Spleen (tissue), 11 donors: ENCODE data around the gene TCEAL1. TPM values are rescaled to one million over a fixed set of nuclear protein-coding genes. Genes with fewer than 3 reads are reported as not detected.
"Not testable (repeated sequence)": the region's sequence is repeated elsewhere in the genome, so short reads cannot be mapped to it uniquely, and the experiment has no call there.

Experiments
- DNase-seq: peaks from one replicate; pipeline ENCODE4 v3.0.0-alpha.2; 2020
- H3K27ac ChIP-seq, 8 donors: fragments of 200-600 bp; sonication (generic) in 7 of 8; 1 replicate in 4 of 8; 2 replicates in 4 of 8; pipeline versions ENCODE4 v1.5.0 to v1.8.0; 2016 to 2021; ENCODE audit warnings: inconsistent platforms in 4 of 8, mild to moderate bottlenecking in 4 of 8, moderate library complexity in 1 of 8
- H3K27me3 ChIP-seq, 7 donors: fragments of 200-600 bp; sonication (generic) in 6 of 7; replicated peaks in 1 of 7; 1 replicate in 4 of 7; 2 replicates in 3 of 7; pipeline versions ENCODE4 v1.5.0 to v1.8.0; 2016 to 2021; ENCODE audit warnings: inconsistent platforms in 3 of 7, mild to moderate bottlenecking in 1 of 7
- H3K36me3 ChIP-seq, 6 donors: fragments of 200-600 bp; sonication (generic) in 5 of 6; 1 replicate in 4 of 6; 2 replicates in 2 of 6; pipeline versions ENCODE4 v1.5.0 to v1.8.0; 2016 to 2021; ENCODE audit warnings: inconsistent platforms in 2 of 6
- H3K4me1 ChIP-seq, 6 donors: fragments of 200-600 bp; sonication (generic) in 5 of 6; 1 replicate in 3 of 6; 2 replicates in 3 of 6; pipeline versions ENCODE4 v1.5.0 to v1.8.0; 2016 to 2021; ENCODE audit warnings: inconsistent platforms in 3 of 6
- H3K4me3 ChIP-seq, 8 donors: fragments of 200-600 bp; sonication (generic) in 7 of 8; 1 replicate in 4 of 8; 2 replicates in 4 of 8; pipeline versions ENCODE4 v1.5.0 to v1.8.0; 2016 to 2021; ENCODE audit warnings: inconsistent platforms in 4 of 8, mild to moderate bottlenecking in 4 of 8, moderate library complexity in 2 of 8
- H3K9me3 ChIP-seq, 8 donors: fragments of 200-600 bp; sonication (generic) in 7 of 8; 1 replicate in 4 of 8; 2 replicates in 4 of 8; pipeline versions ENCODE4 v1.5.0 to v1.8.0; 2016 to 2021; ENCODE audit warnings: inconsistent platforms in 4 of 8
- POLR2A ChIP-seq, 3 donors: fragments of 450-650 bp; IDR thresholded peaks; one replicate each; pipeline ENCODE4 v1.5.1; 2017; ENCODE audit warnings: antibody characterized with exemption in 3 of 3, mild to moderate bottlenecking in 1 of 3
- POLR2AphosphoS5 ChIP-seq, 3 donors: sonication (generic); formaldehyde crosslinking; IDR thresholded peaks; one replicate each; pipeline ENCODE4 v1.5.1; 2017; ENCODE audit warnings: antibody characterized with exemption in 3 of 3
- WGBS, 5 donors: extraction: QIAGEN DNeasy Blood & Tissue Kit in 3 of 5; methylation state at CpG; one replicate each; pipeline versions ENCODE4 v1.1.5 to v1.1.7; 2013 to 2018; 5-methylcytosine and 5-hydroxymethylcytosine counted together
- intact Hi-C: fragments of 100-400 bp; cut with DNase I; formaldehyde crosslinking; loops from one replicate; pipeline ENCODE4 v1.15.0; 2023; ENCODE audit warnings: low total_unique reads
- polyA plus RNA-seq, 3 donors: library from polyadenylated mRNA; stranded (reverse); fragments of 200-250 nt; gene quantifications; one replicate each; pipeline ENCODE4 v1.2.1, GENCODE V29; 2013
- total RNA-seq, 7 donors: library from RNA; depleted of rRNA in 3 of 7; stranded (reverse); fragments of >200 nt in 3 of 7; fragmentation: NEBNext Ultra II Directional in 4 of 7; extraction: Animal tissue kit (Norgen Biotek cat#: 25700) in 4 of 7; gene quantifications; one replicate each; pipeline versions ENCODE4 v1.1.0 to v1.2.1, GENCODE V29; 2016 to 2021
- TF ChIP-seq, protein P1 (sequence below), 11 experiments: fragments of 200-600 bp in 7 of 11; fragments of 450-650 bp in 4 of 11; sonication (generic) in 4 of 11; IDR thresholded peaks in 8 of 11; conservative IDR thresholded peaks in 3 of 11; 1 replicate in 7 of 11; 2 replicates in 4 of 11; pipeline versions ENCODE4 v1.4.0 to v1.8.0; 2016 to 2021; ENCODE audit warnings: antibody characterized with exemption in 11 of 11, inconsistent platforms in 4 of 11, mild to moderate bottlenecking in 1 of 11
- donor health status: healthy with polysubstance abuse.
- donor health status: DM: no; HTN: no; CAD: no; lungs with moderate emphysema.
- donor health status: DM: no; HTN: no; CAD: no.
- donor health status: Bipolar disorder and iron deficiency.
- donor health status: healthy.
- donor health status: DM: no; HTN: no; CAD: no.
- donor health status: DM: yes; HTN: yes; CAD: no.

Gene TCEAL1
- total and polyA plus RNA-seq, 10 donors: 14.8 to 71.5 (median 29.8) TPM

DNA sequence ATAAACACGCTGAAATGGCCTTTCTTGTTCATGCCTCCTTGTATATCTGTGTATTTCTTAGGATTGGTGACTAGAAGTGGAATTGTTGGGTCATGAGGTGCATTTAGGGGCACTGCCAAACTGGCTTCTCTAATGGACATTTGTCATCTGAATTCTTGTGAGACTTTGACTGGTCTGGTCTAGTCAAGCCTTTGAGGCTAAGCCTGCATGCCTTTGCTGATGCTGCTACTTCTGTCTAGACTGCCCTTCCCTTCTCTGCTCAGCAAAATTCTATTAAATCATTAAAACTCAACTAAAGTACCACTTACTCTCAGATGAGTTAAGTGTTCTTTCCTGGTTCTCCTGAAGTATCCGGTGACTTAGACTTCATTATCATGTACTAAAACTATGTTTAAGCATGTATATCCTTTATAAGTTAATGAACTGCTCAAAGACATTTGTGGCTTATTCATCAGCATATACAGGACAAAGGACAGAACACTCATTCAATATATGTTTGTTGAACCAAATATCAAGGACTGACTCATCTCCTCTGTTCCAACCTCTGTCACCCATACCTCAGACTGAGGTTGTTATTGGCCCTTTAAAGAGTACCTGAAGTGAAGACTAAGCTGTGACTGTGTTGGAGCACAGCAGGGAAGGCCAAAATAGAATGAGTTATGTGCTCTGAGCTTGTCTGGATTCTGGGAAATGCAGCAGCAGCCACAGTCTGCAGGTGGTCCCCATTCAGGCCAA lies 9.0 kb downstream of the TCEAL1 start:
- WGBS, 5 donors: 63 to 91% (median 85%) methylated on average over 2 of the region's 2 CpGs
- H3K9me3 ChIP-seq: no peaks in the 10 kb centered on the region
- intact Hi-C loops: no loop called here
- no peak overlapping the region for H3K27ac ChIP-seq
- H3K4me1 ChIP-seq: no peaks in the 10 kb centered on the region
- DNase-seq: no peak
- peaks cover 0 to 8% (median 0%) of the 10 kb centered on the region in 7 donors for H3K27me3 ChIP-seq
- no peaks in the 10 kb centered on the region for H3K36me3 ChIP-seq
- TF ChIP-seq POLR2A (IDR thresholded peaks at IDR 0.05): no peak
- no peak for TF ChIP-seq POLR2AphosphoS5 (IDR thresholded peaks at IDR 0.05)
- TF ChIP-seq, protein P1, sequence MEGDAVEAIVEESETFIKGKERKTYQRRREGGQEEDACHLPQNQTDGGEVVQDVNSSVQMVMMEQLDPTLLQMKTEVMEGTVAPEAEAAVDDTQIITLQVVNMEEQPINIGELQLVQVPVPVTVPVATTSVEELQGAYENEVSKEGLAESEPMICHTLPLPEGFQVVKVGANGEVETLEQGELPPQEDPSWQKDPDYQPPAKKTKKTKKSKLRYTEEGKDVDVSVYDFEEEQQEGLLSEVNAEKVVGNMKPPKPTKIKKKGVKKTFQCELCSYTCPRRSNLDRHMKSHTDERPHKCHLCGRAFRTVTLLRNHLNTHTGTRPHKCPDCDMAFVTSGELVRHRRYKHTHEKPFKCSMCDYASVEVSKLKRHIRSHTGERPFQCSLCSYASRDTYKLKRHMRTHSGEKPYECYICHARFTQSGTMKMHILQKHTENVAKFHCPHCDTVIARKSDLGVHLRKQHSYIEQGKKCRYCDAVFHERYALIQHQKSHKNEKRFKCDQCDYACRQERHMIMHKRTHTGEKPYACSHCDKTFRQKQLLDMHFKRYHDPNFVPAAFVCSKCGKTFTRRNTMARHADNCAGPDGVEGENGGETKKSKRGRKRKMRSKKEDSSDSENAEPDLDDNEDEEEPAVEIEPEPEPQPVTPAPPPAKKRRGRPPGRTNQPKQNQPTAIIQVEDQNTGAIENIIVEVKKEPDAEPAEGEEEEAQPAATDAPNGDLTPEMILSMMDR (IDR thresholded peaks at IDR 0.05 in 8 of 11, conservative IDR thresholded peaks at IDR 0.05 in 3 of 11): no peak
- H3K4me3 ChIP-seq: no peak overlapping the region

DNA sequence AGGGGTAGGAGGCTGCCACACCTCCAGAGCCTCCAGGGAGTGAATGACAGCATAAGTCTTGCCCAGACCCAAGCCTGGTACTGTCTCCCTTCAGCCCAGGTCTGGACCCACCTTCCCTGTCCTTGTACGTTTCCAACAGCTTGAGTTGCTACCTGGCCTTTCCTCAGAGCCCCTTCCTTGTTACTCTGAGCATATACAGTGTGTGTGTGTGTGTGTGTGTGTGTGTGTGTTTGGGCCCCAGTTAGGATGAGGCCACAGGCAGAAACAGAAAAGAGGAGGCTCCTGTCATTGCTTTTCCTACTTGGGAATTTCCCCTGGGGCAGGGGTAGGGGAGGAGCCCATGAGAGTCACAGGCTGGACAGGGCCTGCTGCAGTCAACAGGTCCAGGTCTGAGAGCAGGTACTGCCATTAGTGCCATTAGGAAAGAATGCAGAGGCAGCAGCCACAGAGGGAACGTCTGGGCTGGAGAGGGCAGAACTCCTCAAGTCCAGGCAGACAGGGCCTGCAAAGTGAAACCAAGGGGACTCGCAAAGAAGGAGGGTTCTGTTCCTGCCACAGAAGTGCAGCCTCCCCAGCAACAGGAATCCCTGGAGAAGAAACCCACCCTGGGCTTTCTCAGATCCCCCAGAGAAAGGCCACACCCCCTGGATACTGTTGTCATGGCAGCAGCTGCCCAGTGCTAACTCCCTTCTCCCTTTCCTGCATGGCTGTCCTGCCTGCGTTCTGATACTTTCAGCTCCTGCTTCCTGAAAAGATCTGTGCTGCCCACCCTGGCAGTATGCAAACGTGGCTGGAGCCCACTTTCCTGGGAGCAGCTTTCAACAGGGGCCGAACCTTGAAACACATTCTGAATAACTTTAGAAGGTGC lies 9.9 kb downstream of the TCEAL1 start:
- H3K36me3 ChIP-seq, H3K9me3 ChIP-seq, H3K4me3 ChIP-seq, H3K27ac ChIP-seq, DNase-seq, H3K4me1 ChIP-seq, intact Hi-C loops: not testable (repeated sequence)
- 44 to 66% (median 51%) methylated on average over 3 to 6 of the region's 6 CpGs for WGBS, 5 donors
- peaks cover 0 to 14% (median 0%) of the 10 kb centered on the region in 7 donors for H3K27me3 ChIP-seq

DNA sequence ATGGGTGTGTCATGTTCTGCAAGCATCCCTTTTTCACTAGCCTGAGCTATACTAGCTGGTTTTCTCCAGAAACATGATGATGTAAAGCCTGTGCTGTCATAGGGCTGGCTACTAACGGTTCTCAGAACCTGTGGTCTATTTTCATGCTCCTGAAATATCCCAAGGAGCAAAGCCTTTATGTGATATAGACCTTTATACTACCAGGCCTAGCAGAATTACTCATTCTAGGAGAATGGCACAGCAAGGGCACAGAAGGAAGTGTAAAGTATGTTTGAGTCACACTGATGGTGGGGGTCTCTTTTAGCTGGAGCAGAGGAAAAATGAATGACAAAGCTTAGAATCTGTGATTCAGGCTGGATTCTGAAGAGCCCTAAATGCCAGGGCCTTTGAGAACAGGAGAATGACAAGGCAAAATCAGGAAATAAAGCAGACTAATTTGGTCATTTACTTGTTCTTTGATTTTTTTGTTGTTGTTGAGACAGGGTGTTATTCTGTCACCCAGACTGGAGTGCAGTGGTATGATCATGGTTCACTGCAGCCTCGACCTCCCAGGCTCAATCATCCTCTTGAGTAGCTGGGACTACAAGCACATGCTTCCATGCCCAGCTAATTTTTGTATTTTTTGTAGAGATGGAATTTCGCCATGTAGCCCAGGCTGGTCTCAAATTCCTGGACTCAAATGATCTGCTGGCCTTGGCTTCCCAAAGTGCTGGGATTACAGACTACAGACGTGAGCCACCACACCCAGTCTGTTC lies 11.8 kb downstream of the TCEAL1 start:
- no peak for DNase-seq
- TF ChIP-seq POLR2A (IDR thresholded peaks at IDR 0.05) (no peak), POLR2AphosphoS5 (IDR thresholded peaks at IDR 0.05) (no peak)
- TF ChIP-seq, protein P1 (IDR thresholded peaks at IDR 0.05 in 8 of 11, conservative IDR thresholded peaks at IDR 0.05 in 3 of 11): no peak
- no peaks in the 10 kb centered on the region for H3K36me3 ChIP-seq
- intact Hi-C loops: no loop called here
- no peak overlapping the region for H3K27ac ChIP-seq
- no peaks in the 10 kb centered on the region for H3K4me1 ChIP-seq
- H3K9me3 ChIP-seq: no peaks in the 10 kb centered on the region
- H3K4me3 ChIP-seq: no peak overlapping the region
- WGBS, 5 donors: 56 to 89% (median 80%) methylated on average over 4 of the region's 4 CpGs
- H3K27me3 ChIP-seq: peaks cover 0 to 14% (median 0%) of the 10 kb centered on the region in 7 donors

DNA sequence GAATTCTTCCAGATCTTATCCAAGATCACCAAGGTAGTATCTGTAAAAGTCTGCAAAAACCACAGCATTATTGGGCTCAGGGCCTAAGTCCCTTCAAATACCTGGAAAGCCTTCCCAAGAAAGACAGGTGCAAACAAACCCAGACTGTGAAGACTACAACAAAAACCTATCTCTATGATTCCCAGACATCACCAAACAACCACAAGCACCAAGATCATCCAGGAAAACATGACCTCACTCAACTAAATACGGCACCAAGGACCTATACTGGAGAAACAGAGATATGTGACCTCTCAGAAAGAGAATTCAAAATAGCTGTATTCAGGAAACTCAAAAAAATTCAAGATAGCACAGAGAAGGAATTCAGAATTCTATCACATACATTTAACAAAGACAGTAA lies 15.3 kb downstream of the TCEAL1 start:
- DNase-seq: no peak
- Histone ChIP-seq H3K9me3 (peaks cover 0 to 8% (median 0%) of the 10 kb centered on the region in 8 donors), H3K27ac (no peak overlapping the region), H3K4me1 (no peaks in the 10 kb centered on the region), H3K27me3 (peaks cover 0 to 14% (median 0%) of the 10 kb centered on the region in 7 donors), H3K4me3 (no peak overlapping the region), H3K36me3 (no peaks in the 10 kb centered on the region)
- intact Hi-C loops: no loop called here
- TF ChIP-seq, protein P1 (IDR thresholded peaks at IDR 0.05 in 8 of 11, conservative IDR thresholded peaks at IDR 0.05 in 3 of 11): no peak
- TF ChIP-seq POLR2AphosphoS5 (IDR thresholded peaks at IDR 0.05): no peak
- no peak for TF ChIP-seq POLR2A (IDR thresholded peaks at IDR 0.05)
- WGBS, 5 donors: 59 to 89% (median 68%) methylated on average over 1 of the region's 1 CpG
